Caco-2 (cell line): ENCODE data around the gene SCN7A. TPM values are rescaled to one million over a fixed set of nuclear protein-coding genes. Genes with fewer than 3 reads are reported as not detected.

Experiments
- BruUV-seq: library from RNA; stranded (reverse); fragments of 400-500 nt; replicated peaks from 2 replicates; lab custom pipeline; 2021; lab: Mats Ljungman, UMichigan
- CTCF ChIA-PET: fragments of 300-600 bp; sonication (Branson Sonifier 250); formaldehyde crosslinking; loops from one replicate; lab custom pipeline; 2022; ENCODE audit warnings: antibody characterized with exemption; lab: Charles Lee
- POLR2A ChIA-PET: fragments of 300-600 bp; sonication (Branson Sonifier 250); formaldehyde crosslinking; loops from one replicate; lab custom pipeline; 2022; ENCODE audit warnings: antibody characterized with exemption; lab: Charles Lee
- DNase-seq, 2 experiments: peaks; one replicate each; pipeline versions ENCODE4 v3.0.0 to v3.0.0-alpha.2; 2020 to 2022
- H3K27me3 ChIP-seq: replicated peaks from 2 replicates; pipeline ENCODE4 v1.6.0; 2011; ENCODE audit warnings: low read length; ENCODE audit not compliant: control insufficient read depth, insufficient read depth
- H3K36me3 ChIP-seq: 2 replicates; pipeline ENCODE4 v1.5.1; 2011; ENCODE audit warnings: low read length; ENCODE audit not compliant: control insufficient read depth, insufficient read depth
- H3K4me1 ChIP-seq: fragments of 250-450 bp; sonication (Bioruptor Pico); 2 replicates; pipeline ENCODE4 v1.5.1; 2020; ENCODE audit warnings: mild to moderate bottlenecking
- H3K4me3 ChIP-seq: 2 replicates; pipeline ENCODE4 v1.5.1; 2011; ENCODE audit warnings: low read depth, mild to moderate bottlenecking, control low read depth, low read length
- H3K9me3 ChIP-seq: fragments of 250-450 bp; sonication (Bioruptor Pico); 2 replicates; pipeline ENCODE4 v1.5.1; 2020; ENCODE audit warnings: mild to moderate bottlenecking, moderate library complexity
- H3K27ac Mint-ChIP-seq: one replicate; pipeline ENCODE4 v1.8.0; 2022; ENCODE audit warnings: mixed read lengths; ENCODE audit not compliant: unreplicated experiment
- H3K27me3 Mint-ChIP-seq: one replicate; pipeline ENCODE4 v1.8.0; 2022; ENCODE audit warnings: mixed read lengths; ENCODE audit not compliant: insufficient read depth, unreplicated experiment
- H3K36me3 Mint-ChIP-seq: one replicate; pipeline ENCODE4 v1.8.0; 2022; ENCODE audit warnings: mild to moderate bottlenecking, mixed read lengths; ENCODE audit not compliant: insufficient read depth, unreplicated experiment
- H3K4me1 Mint-ChIP-seq: one replicate; pipeline ENCODE4 v1.8.0; 2022; ENCODE audit warnings: low read depth, mixed read lengths; ENCODE audit not compliant: unreplicated experiment
- H3K4me3 Mint-ChIP-seq: one replicate; pipeline ENCODE4 v1.8.0; 2022; ENCODE audit warnings: mild to moderate bottlenecking, moderate library complexity, mixed read lengths; ENCODE audit not compliant: unreplicated experiment
- H3K9me3 Mint-ChIP-seq: one replicate; pipeline ENCODE4 v1.8.0; 2022; ENCODE audit warnings: mixed read lengths; ENCODE audit not compliant: unreplicated experiment
- intact Hi-C: fragments of 100-400 bp; cut with micrococcal nuclease; formaldehyde crosslinking; loops from one replicate; pipeline ENCODE4 v1.10.0; 2022; ENCODE audit not compliant: unreplicated experiment
- total RNA-seq: library from RNA; stranded (reverse); gene quantifications from 2 replicates; pipeline ENCODE4 v1.2.3, GENCODE V29; 2022
- TF ChIP-seq, protein P1 (sequence below), 2 experiments: fragments of 200-600 bp in 1 of 2; IDR thresholded peaks; 1 replicate in 1 of 2; 2 replicates in 1 of 2; pipeline versions ENCODE4 v1.5.1 to v1.8.0; 2011 to 2022; ENCODE audit warnings: antibody characterized with exemption in 1 of 2, control low read depth in 1 of 2, inconsistent platforms in 1 of 2, low read depth in 1 of 2, low read length in 1 of 2, mild to moderate bottlenecking in 1 of 2, moderate library complexity in 1 of 2; ENCODE audit not compliant: insufficient read depth in 1 of 2, severe bottlenecking in 1 of 2, unreplicated experiment in 1 of 2

Gene SCN7A
- total RNA-seq, 1 experiment from 2014 or later = 0.27 TPM

DNA sequence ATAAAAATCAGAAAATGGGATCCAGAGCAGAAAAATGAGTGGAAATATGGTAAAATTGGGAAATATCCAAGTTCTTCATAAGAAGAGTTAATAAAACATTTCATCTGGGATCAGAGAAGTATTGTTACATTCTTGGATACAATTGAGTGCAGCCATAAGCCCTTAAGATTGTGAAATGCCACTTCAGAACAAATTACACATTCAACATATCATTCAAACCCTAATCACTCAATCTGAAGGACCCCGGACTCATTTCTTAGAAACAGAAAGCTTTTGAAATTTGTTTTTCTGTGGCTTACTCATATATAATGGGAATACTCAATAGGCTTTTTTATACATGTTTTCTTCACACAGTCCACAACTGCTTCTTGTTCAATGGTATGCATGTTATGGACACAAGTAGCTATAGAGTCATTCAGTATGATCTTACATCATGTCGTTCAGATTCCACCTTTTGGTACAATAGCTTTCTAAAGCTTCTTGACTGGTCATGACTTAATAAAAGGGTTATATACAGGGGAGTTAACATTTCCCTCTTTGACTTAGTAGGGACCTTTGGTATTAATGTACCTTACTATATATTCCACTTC lies 39.9 kb downstream of the SCN7A start:
- no peak overlapping the region for H3K27ac Mint-ChIP-seq
- no peaks in the 10 kb centered on the region for H3K4me1 ChIP-seq
- H3K4me1 Mint-ChIP-seq = no peaks in the 10 kb centered on the region
- intact Hi-C loops = no loop called here
- no peaks in the 10 kb centered on the region for H3K9me3 Mint-ChIP-seq
- H3K4me3 ChIP-seq = no peak overlapping the region
- DNase-seq = no peak
- no peaks in the 10 kb centered on the region for H3K36me3 ChIP-seq
- POLR2A ChIA-PET = no interaction called here
- TF ChIP-seq, protein P1, sequence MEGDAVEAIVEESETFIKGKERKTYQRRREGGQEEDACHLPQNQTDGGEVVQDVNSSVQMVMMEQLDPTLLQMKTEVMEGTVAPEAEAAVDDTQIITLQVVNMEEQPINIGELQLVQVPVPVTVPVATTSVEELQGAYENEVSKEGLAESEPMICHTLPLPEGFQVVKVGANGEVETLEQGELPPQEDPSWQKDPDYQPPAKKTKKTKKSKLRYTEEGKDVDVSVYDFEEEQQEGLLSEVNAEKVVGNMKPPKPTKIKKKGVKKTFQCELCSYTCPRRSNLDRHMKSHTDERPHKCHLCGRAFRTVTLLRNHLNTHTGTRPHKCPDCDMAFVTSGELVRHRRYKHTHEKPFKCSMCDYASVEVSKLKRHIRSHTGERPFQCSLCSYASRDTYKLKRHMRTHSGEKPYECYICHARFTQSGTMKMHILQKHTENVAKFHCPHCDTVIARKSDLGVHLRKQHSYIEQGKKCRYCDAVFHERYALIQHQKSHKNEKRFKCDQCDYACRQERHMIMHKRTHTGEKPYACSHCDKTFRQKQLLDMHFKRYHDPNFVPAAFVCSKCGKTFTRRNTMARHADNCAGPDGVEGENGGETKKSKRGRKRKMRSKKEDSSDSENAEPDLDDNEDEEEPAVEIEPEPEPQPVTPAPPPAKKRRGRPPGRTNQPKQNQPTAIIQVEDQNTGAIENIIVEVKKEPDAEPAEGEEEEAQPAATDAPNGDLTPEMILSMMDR (IDR thresholded peaks at IDR 0.05; ENCODE audit: insufficient read depth in 1 of 2, low read depth in 1 of 2, low read length in 1 of 2, severe bottlenecking in 1 of 2, unreplicated experiment in 1 of 2) = no peak
- H3K36me3 Mint-ChIP-seq = no peaks in the 10 kb centered on the region
- H3K9me3 ChIP-seq = no peaks in the 10 kb centered on the region
- BruUV-seq = no TSS peak
- CTCF ChIA-PET = no interaction called here
- H3K27me3 Mint-ChIP-seq = peaks cover 2% of the 10 kb centered on the region
- no peaks in the 10 kb centered on the region for H3K27me3 ChIP-seq
- no peak overlapping the region for H3K4me3 Mint-ChIP-seq

DNA sequence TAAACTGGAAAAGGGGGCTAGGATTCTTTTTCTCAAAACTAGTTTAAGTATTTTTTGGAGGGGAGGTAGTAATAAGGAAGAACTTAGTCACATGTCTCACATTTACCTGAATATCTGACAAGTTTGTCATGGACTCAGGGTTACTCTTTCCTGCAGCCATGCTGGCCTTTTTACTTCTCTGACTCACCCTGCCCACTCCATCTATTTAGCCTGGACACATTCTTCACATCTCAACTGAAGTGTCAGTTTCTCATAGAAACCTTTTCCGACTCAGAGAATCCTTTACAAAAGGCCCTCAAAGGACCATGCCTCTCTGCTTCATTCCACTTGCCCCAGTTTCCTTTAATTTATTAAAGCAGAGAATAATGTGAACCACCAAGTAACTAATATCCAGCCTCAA lies 42.6 kb downstream of the SCN7A start:
- Mint-ChIP-seq H3K27me3 (peaks cover 5% of the 10 kb centered on the region), H3K4me3 (no peak overlapping the region), H3K4me1 (no peaks in the 10 kb centered on the region), H3K27ac (no peak overlapping the region), H3K36me3 (no peaks in the 10 kb centered on the region), H3K9me3 (no peaks in the 10 kb centered on the region)
- Histone ChIP-seq H3K9me3 (no peaks in the 10 kb centered on the region), H3K27me3 (no peaks in the 10 kb centered on the region), H3K36me3 (no peaks in the 10 kb centered on the region), H3K4me1 (no peaks in the 10 kb centered on the region), H3K4me3 (no peak overlapping the region)
- POLR2A ChIA-PET = no interaction called here
- BruUV-seq = no TSS peak
- TF ChIP-seq, protein P1 (IDR thresholded peaks at IDR 0.05; ENCODE audit: insufficient read depth in 1 of 2, low read depth in 1 of 2, low read length in 1 of 2, severe bottlenecking in 1 of 2, unreplicated experiment in 1 of 2) = no peak
- DNase-seq = no peak
- intact Hi-C loops = no loop called here
- CTCF ChIA-PET = no interaction called here

DNA sequence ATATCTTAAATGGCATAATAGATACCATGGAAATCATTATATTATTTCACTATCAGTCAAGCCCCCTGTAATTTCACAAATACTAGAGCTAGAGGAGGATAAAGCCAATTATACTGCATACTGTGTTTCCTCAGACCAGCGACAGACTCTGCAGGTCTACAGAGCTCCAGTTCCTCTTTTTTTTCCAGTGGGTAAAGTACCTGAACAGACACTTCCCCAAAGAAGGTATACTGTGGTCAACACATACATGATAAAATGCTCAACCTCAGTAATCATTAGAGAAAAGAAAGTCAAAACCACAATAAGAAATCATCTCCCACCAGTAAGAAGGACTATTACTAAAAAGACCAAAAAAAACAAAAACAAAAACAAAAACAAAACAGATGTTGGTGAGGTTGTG lies 44.6 kb downstream of the SCN7A start:
- no peaks in the 10 kb centered on the region for H3K9me3 Mint-ChIP-seq
- Histone ChIP-seq H3K36me3 (no peaks in the 10 kb centered on the region), H3K4me3 (no peak overlapping the region), H3K4me1 (no peaks in the 10 kb centered on the region), H3K27me3 (no peaks in the 10 kb centered on the region), H3K9me3 (no peaks in the 10 kb centered on the region)
- ChIA-PET POLR2A (no interaction called here), CTCF (no interaction called here)
- intact Hi-C loops = no loop called here
- no peaks in the 10 kb centered on the region for H3K36me3 Mint-ChIP-seq
- TF ChIP-seq, protein P1 (IDR thresholded peaks at IDR 0.05; ENCODE audit: insufficient read depth in 1 of 2, low read depth in 1 of 2, low read length in 1 of 2, severe bottlenecking in 1 of 2, unreplicated experiment in 1 of 2) = no peak
- H3K4me3 Mint-ChIP-seq = no peak overlapping the region
- no TSS peak for BruUV-seq
- no peaks in the 10 kb centered on the region for H3K4me1 Mint-ChIP-seq
- peaks cover 5% of the 10 kb centered on the region for H3K27me3 Mint-ChIP-seq
- no peak for DNase-seq
- H3K27ac Mint-ChIP-seq = no peak overlapping the region
